Left ventricle myocardium inferior (tissue), 1 donor: ENCODE data around the gene MRFAP1L1. TPM values are rescaled to one million over a fixed set of nuclear protein-coding genes. Genes with fewer than 3 reads are reported as not detected.

Experiments used
- DNase-seq: peaks from one replicate; pipeline ENCODE4 v3.0.0-alpha.2; 2020
- H3K27ac ChIP-seq: fragments of 200-600 bp; replicated peaks from 2 replicates; pipeline ENCODE4 v1.8.0; 2021
- H3K27me3 ChIP-seq: fragments of 200-600 bp; 2 replicates; pipeline ENCODE4 v1.8.0; 2021; ENCODE audit warnings: low read depth
- H3K36me3 ChIP-seq: fragments of 200-600 bp; 2 replicates; pipeline ENCODE4 v1.8.0; 2021
- H3K4me1 ChIP-seq: fragments of 200-600 bp; 2 replicates; pipeline ENCODE4 v1.8.0; 2021
- H3K4me3 ChIP-seq: fragments of 200-600 bp; 2 replicates; pipeline ENCODE4 v1.8.0; 2021; ENCODE audit warnings: mild to moderate bottlenecking, moderate library complexity
- H3K9me3 ChIP-seq: fragments of 200-600 bp; replicated peaks from 2 replicates; pipeline ENCODE4 v1.8.0; 2021
- intact Hi-C: fragments of 100-400 bp; cut with micrococcal nuclease; formaldehyde crosslinking; loops from one replicate; pipeline ENCODE4 v1.11.0; 2022
- total RNA-seq: library from RNA; stranded (reverse); fragmentation: NEBNext Ultra II Directional; extraction: Animal tissue kit (Norgen Biotek cat#: 25700); gene quantifications from one replicate; pipeline ENCODE4 v1.2.1, GENCODE V29; 2021
- TF ChIP-seq, protein P1 (sequence below): fragments of 200-600 bp; IDR thresholded peaks from 2 replicates; pipeline ENCODE4 v1.8.0; 2021; ENCODE audit warnings: antibody characterized with exemption, mild to moderate bottlenecking, borderline replicate concordance
- donor health status: DM: no; HTN: yes; CAD: no; lungs with severe emphysema.

Gene MRFAP1L1
- total RNA-seq, 1 donor from 2014 or later: 41.5 TPM

GRCh38 chr4:6662591-6662990 is 47.1 kb downstream of the MRFAP1L1 start:
- Histone ChIP-seq H3K27ac (no peak overlapping the region), H3K4me3 (no peak overlapping the region), H3K27me3 (peaks cover 46% of the 10 kb centered on the region), H3K4me1 (peaks cover 20% of the 10 kb centered on the region), H3K36me3 (no peaks in the 10 kb centered on the region), H3K9me3 (no peaks in the 10 kb centered on the region)
- DNase-seq: no peak
- intact Hi-C loops: no loop called here
- TF ChIP-seq, protein P1, sequence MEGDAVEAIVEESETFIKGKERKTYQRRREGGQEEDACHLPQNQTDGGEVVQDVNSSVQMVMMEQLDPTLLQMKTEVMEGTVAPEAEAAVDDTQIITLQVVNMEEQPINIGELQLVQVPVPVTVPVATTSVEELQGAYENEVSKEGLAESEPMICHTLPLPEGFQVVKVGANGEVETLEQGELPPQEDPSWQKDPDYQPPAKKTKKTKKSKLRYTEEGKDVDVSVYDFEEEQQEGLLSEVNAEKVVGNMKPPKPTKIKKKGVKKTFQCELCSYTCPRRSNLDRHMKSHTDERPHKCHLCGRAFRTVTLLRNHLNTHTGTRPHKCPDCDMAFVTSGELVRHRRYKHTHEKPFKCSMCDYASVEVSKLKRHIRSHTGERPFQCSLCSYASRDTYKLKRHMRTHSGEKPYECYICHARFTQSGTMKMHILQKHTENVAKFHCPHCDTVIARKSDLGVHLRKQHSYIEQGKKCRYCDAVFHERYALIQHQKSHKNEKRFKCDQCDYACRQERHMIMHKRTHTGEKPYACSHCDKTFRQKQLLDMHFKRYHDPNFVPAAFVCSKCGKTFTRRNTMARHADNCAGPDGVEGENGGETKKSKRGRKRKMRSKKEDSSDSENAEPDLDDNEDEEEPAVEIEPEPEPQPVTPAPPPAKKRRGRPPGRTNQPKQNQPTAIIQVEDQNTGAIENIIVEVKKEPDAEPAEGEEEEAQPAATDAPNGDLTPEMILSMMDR: no peak

DNA sequence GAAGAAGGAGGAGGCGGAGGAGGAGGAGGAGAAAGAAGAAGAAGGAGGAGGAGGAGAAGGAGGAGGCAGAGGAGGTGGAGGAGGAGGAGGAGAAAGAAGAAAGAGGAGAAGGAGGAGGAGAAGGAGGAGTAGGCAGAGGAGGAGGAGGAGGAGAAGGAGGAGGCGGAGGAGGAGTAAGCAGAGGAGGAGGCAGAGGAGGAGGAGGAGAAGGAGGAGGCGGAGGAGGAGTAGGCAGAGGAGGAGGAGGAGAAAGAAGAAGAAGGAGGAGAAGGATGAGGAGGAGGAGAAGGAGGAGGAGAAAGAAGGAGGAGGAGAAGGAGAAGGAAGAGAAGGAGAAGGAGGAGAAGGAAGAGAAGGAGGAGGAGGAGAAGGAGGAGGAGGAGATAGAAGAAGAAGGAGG is 49.2 kb downstream of the MRFAP1L1 start:
- no peaks in the 10 kb centered on the region for H3K36me3 ChIP-seq
- H3K27ac ChIP-seq: no peak overlapping the region
- intact Hi-C loops: no loop called here
- DNase-seq: no peak
- H3K4me3 ChIP-seq: no peak overlapping the region
- peaks cover 39% of the 10 kb centered on the region for H3K27me3 ChIP-seq
- TF ChIP-seq, protein P1: no peak
- H3K9me3 ChIP-seq: no peaks in the 10 kb centered on the region
- peaks cover 20% of the 10 kb centered on the region for H3K4me1 ChIP-seq

DNA sequence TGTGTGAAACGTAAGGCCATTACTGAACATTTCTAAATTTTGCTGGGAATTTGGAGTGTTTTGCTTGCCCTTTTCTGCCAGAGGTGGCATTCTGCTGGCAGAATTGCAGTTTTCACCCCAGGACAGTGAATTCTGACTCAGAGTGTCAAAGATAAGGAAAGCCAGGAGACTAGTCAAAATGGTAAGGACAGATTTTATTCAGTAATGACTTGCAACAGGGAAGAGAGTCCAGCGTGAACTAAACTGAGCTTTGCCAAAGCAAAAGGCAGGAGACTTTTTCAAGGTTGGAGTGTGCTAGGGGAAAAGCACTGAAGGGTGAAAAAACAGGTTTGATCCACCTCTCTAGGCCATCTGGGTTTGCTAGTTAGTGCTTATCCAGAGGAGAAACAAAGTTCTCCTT is 49.8 kb downstream of the MRFAP1L1 start:
- H3K27me3 ChIP-seq: peaks cover 38% of the 10 kb centered on the region
- no peaks in the 10 kb centered on the region for H3K9me3 ChIP-seq
- no peak for DNase-seq
- H3K4me3 ChIP-seq: no peak overlapping the region
- H3K4me1 ChIP-seq: peaks cover 20% of the 10 kb centered on the region
- H3K36me3 ChIP-seq: no peaks in the 10 kb centered on the region
- TF ChIP-seq, protein P1: no peak
- H3K27ac ChIP-seq: no peak overlapping the region
- intact Hi-C loops: no loop called here

DNA sequence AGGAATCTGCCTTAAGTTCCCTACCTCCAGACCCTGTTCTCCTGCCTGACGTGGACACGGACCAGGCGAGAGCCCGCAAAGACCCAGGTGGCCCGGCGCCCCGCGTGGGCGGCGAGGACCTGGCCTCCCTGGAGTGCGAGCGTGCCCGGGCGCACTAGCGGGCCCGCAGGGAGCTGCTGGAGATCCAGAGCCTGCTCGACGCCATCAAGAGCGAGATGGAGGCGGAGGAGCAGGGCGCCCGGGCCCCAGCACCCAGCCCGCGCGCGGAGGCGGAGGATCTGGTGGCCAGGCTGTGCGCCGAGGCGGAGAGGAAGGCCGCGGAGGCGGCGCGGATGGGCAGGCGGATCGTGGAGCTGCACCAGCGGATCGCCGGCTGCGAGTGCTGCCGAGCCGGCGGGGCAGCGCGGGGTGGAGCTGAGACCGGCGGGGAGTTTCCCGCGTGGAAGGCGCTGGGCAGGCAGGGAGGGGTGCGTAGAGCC is 51.0 kb downstream of the MRFAP1L1 start:
- Histone ChIP-seq H3K4me3 (peak overlapping the region; percentile 59), H3K27ac (peak overlapping the region; percentile 68), H3K27me3 (peaks cover 26% of the 10 kb centered on the region), H3K9me3 (no peaks in the 10 kb centered on the region), H3K4me1 (peaks cover 8% of the 10 kb centered on the region), H3K36me3 (no peaks in the 10 kb centered on the region)
- TF ChIP-seq, protein P1: no peak
- intact Hi-C loops: no loop called here
- peak; percentile 53 for DNase-seq

GRCh38 chr4:6658209-6658595 is 51.5 kb downstream of the MRFAP1L1 start:
- no peak for DNase-seq
- intact Hi-C loops: no loop called here
- H3K36me3 ChIP-seq: no peaks in the 10 kb centered on the region
- peak overlapping the region; percentile 68 for H3K27ac ChIP-seq
- peaks cover 8% of the 10 kb centered on the region for H3K4me1 ChIP-seq
- H3K9me3 ChIP-seq: no peaks in the 10 kb centered on the region
- H3K4me3 ChIP-seq: peak overlapping the region; percentile 59
- H3K27me3 ChIP-seq: peaks cover 22% of the 10 kb centered on the region
- TF ChIP-seq, protein P1: no peak

Other genes with a start within 250 kb of the MRFAP1L1 start
- 9.7 TPM for gene PPP2R2C, start 237.3 kb downstream of the MRFAP1L1 start, total RNA-seq
- gene MAN2B2, start 134.7 kb downstream of the MRFAP1L1 start, total RNA-seq: 18.5 TPM
- gene MRFAP1, start 69.2 kb downstream of the MRFAP1L1 start, total RNA-seq: 223 TPM
- gene S100P, start 16.0 kb downstream of the MRFAP1L1 start, total RNA-seq: not detected
- 7.1 TPM for gene BLOC1S4, start 6.3 kb upstream of the MRFAP1L1 start, total RNA-seq
- 82.5 TPM for gene KIAA0232, start 72.9 kb upstream of the MRFAP1L1 start, total RNA-seq
- 36.1 TPM for gene TBC1D14, start 200.0 kb upstream of the MRFAP1L1 start, total RNA-seq